ENCODE measurements around the gene RYK.

GRCh38 chr3:134291319-134292254 lies 40.9 kb upstream of the RYK start:
- TF ChIP-seq POLR2A (IDR thresholded peaks at IDR 0.05; ENCODE audit: low read length), result no peak
- TF ChIP-seq GATA1 (IDR thresholded peaks at IDR 0.05; ENCODE audit: low read depth, low read length), result no peak

All from erythroblast (primary cell).